Right atrium auricular region (tissue), 2 donors: ENCODE measurements around the gene QSOX1. TPM values are rescaled to one million over a fixed set of nuclear protein-coding genes. Genes with fewer than 3 reads are reported as not detected.

Source experiments
- DNase-seq: peaks from one replicate; pipeline ENCODE4 v3.0.0-alpha.2; 2019; ENCODE audit warnings: low spot score
- H3K27ac ChIP-seq, 2 donors: fragments of 200-600 bp; sonication (generic); 1 replicate in 1 of 2; 2 replicates in 1 of 2; pipeline ENCODE4 v1.5.1; 2016 to 2019
- H3K27me3 ChIP-seq, 2 donors: fragments of 200-600 bp; sonication (generic); one replicate each; pipeline versions ENCODE4 v1.5.1 to v1.6.0; 2017 to 2019
- H3K36me3 ChIP-seq: fragments of 200-600 bp; sonication (generic); one replicate; pipeline ENCODE4 v1.5.1; 2016
- H3K4me1 ChIP-seq, 2 donors: fragments of 200-600 bp; sonication (generic); one replicate each; pipeline versions ENCODE4 v1.5.1 to v1.6.0; 2017 to 2019
- H3K4me3 ChIP-seq, 2 donors: fragments of 200-600 bp; sonication (generic); 1 replicate in 1 of 2; 2 replicates in 1 of 2; pipeline ENCODE4 v1.5.1; 2017 to 2019; ENCODE audit warnings: mild to moderate bottlenecking in 1 of 2, moderate library complexity in 1 of 2
- H3K9me3 ChIP-seq, 2 donors: fragments of 200-600 bp; sonication (generic); one replicate each; pipeline ENCODE4 v1.5.1; 2019
- CTCF ChIP-seq, 2 donors: fragments of 200-600 bp; sonication (generic); IDR thresholded peaks; one replicate each; pipeline ENCODE4 v1.5.1; 2019; ENCODE audit warnings: antibody characterized with exemption in 2 of 2
- total RNA-seq, 2 donors: library from RNA; depleted of rRNA; stranded (reverse); fragments of >200 nt; gene quantifications; one replicate each; pipeline ENCODE4 v1.1.0, GENCODE V29; 2016

QSOX1 gene
- total RNA-seq, 2 donors from 2014 or later = 199 to 332 TPM

- Histone ChIP-seq H3K9me3 (no peaks in the 10 kb centered on the region), H3K27ac (no peak overlapping the region), H3K4me3 (no peak overlapping the region), H3K4me1 (no peaks in the 10 kb centered on the region), H3K36me3 (peaks cover 74% of the 10 kb centered on the region), H3K27me3 (no peaks in the 10 kb centered on the region)
- no peak for TF ChIP-seq CTCF (IDR thresholded peaks at IDR 0.05)
- no peak for DNase-seq
These were observed 38.7 kb downstream of the QSOX1 start for GRCh38 chr1:180193141-180194047.

GRCh38 chr1:180194048-180194425 is 39.4 kb downstream of the QSOX1 start:
- Histone ChIP-seq H3K36me3 (peaks cover 72% of the 10 kb centered on the region), H3K4me1 (no peaks in the 10 kb centered on the region), H3K4me3 (no peak overlapping the region), H3K27me3 (no peaks in the 10 kb centered on the region), H3K27ac (no peak overlapping the region), H3K9me3 (no peaks in the 10 kb centered on the region)
- TF ChIP-seq CTCF (IDR thresholded peaks at IDR 0.05) = no peak
- DNase-seq = no peak

- H3K36me3 ChIP-seq = peaks cover 65% of the 10 kb centered on the region
- DNase-seq = no peak
- H3K27me3 ChIP-seq = no peaks in the 10 kb centered on the region
- no peaks in the 10 kb centered on the region for H3K9me3 ChIP-seq
- no peak for TF ChIP-seq CTCF (IDR thresholded peaks at IDR 0.05)
- H3K27ac ChIP-seq = no peak overlapping the region
- no peaks in the 10 kb centered on the region for H3K4me1 ChIP-seq
- no peak overlapping the region for H3K4me3 ChIP-seq
These were observed 40.0 kb downstream of the QSOX1 start for GRCh38 chr1:180194546-180195207.

GRCh38 chr1:180195401-180195800 is 40.7 kb downstream of the QSOX1 start:
- DNase-seq = no peak

GRCh38 chr1:180195916-180196315 is 41.2 kb downstream of the QSOX1 start:
- no peaks in the 10 kb centered on the region for H3K27me3 ChIP-seq
- no peaks in the 10 kb centered on the region for H3K9me3 ChIP-seq
- peaks cover 53% of the 10 kb centered on the region for H3K36me3 ChIP-seq
- no peak overlapping the region for H3K27ac ChIP-seq
- H3K4me1 ChIP-seq = no peaks in the 10 kb centered on the region
- TF ChIP-seq CTCF (IDR thresholded peaks at IDR 0.05) = no peak
- no peak for DNase-seq
- no peak overlapping the region for H3K4me3 ChIP-seq

More at GRCh38 chr1:180195401-180195800, 40.7 kb downstream of the QSOX1 start:
- Histone ChIP-seq H3K36me3 (peaks cover 58% of the 10 kb centered on the region), H3K27ac (no peak overlapping the region), H3K4me3 (no peak overlapping the region), H3K27me3 (no peaks in the 10 kb centered on the region), H3K4me1 (no peaks in the 10 kb centered on the region), H3K9me3 (no peaks in the 10 kb centered on the region)
- no peak for TF ChIP-seq CTCF (IDR thresholded peaks at IDR 0.05)
